Neuron (in vitro differentiated cells): Measurements from ENCODE around the gene NLRC3.

Experiments used
- H2AFZ ChIP-seq: one replicate; pipeline ENCODE4 v1.6.1; 2013; ENCODE audit warnings: low read depth, mild to moderate bottlenecking, inconsistent platforms, low read length, moderate library complexity
- H3K27me3 ChIP-seq: one replicate; pipeline ENCODE4 v1.6.1; 2013; ENCODE audit warnings: low read length; ENCODE audit not compliant: insufficient read depth
- H3K36me3 ChIP-seq: one replicate; pipeline ENCODE4 v1.6.1; 2013; ENCODE audit warnings: low read length; ENCODE audit not compliant: insufficient read depth
- H3K4me1 ChIP-seq: one replicate; pipeline ENCODE4 v1.6.1; 2013; ENCODE audit warnings: low read length; ENCODE audit not compliant: insufficient read depth
- H3K4me3 ChIP-seq: 2 replicates; pipeline ENCODE4 v1.5.1; 2013; ENCODE audit warnings: mild to moderate bottlenecking, low read length, moderate library complexity
- H3K9me3 ChIP-seq: one replicate; pipeline ENCODE4 v1.6.1; 2013; ENCODE audit warnings: low read length

NLRC3 gene

GRCh38 chr16:3520413-3520812 lies 56.8 kb downstream of the NLRC3 start:
- peaks cover 72% of the 10 kb centered on the region for H3K36me3 ChIP-seq
- H3K27me3 ChIP-seq = no peaks in the 10 kb centered on the region
- H3K4me3 ChIP-seq = no peak overlapping the region

GRCh38 chr16:3519581-3519980 lies 57.6 kb downstream of the NLRC3 start:
- Histone ChIP-seq H3K9me3 (no peaks in the 10 kb centered on the region), H3K4me1 (no peaks in the 10 kb centered on the region), H3K27me3 (no peaks in the 10 kb centered on the region), H2AFZ (no peak overlapping the region), H3K4me3 (no peak overlapping the region), H3K36me3 (peaks cover 72% of the 10 kb centered on the region)

More at GRCh38 chr16:3520413-3520812, 56.8 kb downstream of the NLRC3 start:
- Histone ChIP-seq H3K9me3 (no peaks in the 10 kb centered on the region), H2AFZ (no peak overlapping the region), H3K4me1 (no peaks in the 10 kb centered on the region)

GRCh38 chr16:3518986-3519348 lies 58.2 kb downstream of the NLRC3 start:
- Histone ChIP-seq H3K4me1 (no peaks in the 10 kb centered on the region), H2AFZ (no peak overlapping the region), H3K4me3 (no peak overlapping the region), H3K9me3 (no peaks in the 10 kb centered on the region), H3K27me3 (no peaks in the 10 kb centered on the region), H3K36me3 (peaks cover 75% of the 10 kb centered on the region)

- H3K4me1 ChIP-seq = no peaks in the 10 kb centered on the region
- no peak overlapping the region for H3K4me3 ChIP-seq
- H3K9me3 ChIP-seq = no peaks in the 10 kb centered on the region
- H2AFZ ChIP-seq = no peak overlapping the region
- peaks cover 75% of the 10 kb centered on the region for H3K36me3 ChIP-seq
- no peaks in the 10 kb centered on the region for H3K27me3 ChIP-seq
Observed at GRCh38 chr16:3518292-3518985, 58.8 kb downstream of the NLRC3 start.

- peaks cover 83% of the 10 kb centered on the region for H3K36me3 ChIP-seq
Observed at GRCh38 chr16:3515897-3516296, 61.3 kb downstream of the NLRC3 start.

GRCh38 chr16:3514621-3515020 lies 62.6 kb downstream of the NLRC3 start:
- H3K4me1 ChIP-seq = no peaks in the 10 kb centered on the region
- H3K9me3 ChIP-seq = no peaks in the 10 kb centered on the region
- no peak overlapping the region for H2AFZ ChIP-seq
- no peak overlapping the region for H3K4me3 ChIP-seq
- H3K36me3 ChIP-seq = peaks cover 82% of the 10 kb centered on the region
- no peaks in the 10 kb centered on the region for H3K27me3 ChIP-seq

More at GRCh38 chr16:3515897-3516296, 61.3 kb downstream of the NLRC3 start:
- no peak overlapping the region for H3K4me3 ChIP-seq
- H3K9me3 ChIP-seq = no peaks in the 10 kb centered on the region
- H2AFZ ChIP-seq = no peak overlapping the region
- H3K27me3 ChIP-seq = no peaks in the 10 kb centered on the region
- H3K4me1 ChIP-seq = no peaks in the 10 kb centered on the region

GRCh38 chr16:3513892-3514583 lies 63.2 kb downstream of the NLRC3 start:
- Histone ChIP-seq H3K4me1 (no peaks in the 10 kb centered on the region), H2AFZ (no peak overlapping the region), H3K36me3 (peaks cover 82% of the 10 kb centered on the region), H3K27me3 (no peaks in the 10 kb centered on the region), H3K9me3 (no peaks in the 10 kb centered on the region), H3K4me3 (no peak overlapping the region)

- Histone ChIP-seq H3K9me3 (no peaks in the 10 kb centered on the region), H3K4me3 (no peak overlapping the region), H3K4me1 (no peaks in the 10 kb centered on the region), H3K27me3 (no peaks in the 10 kb centered on the region), H2AFZ (no peak overlapping the region), H3K36me3 (peaks cover 78% of the 10 kb centered on the region)
Observed at GRCh38 chr16:3511286-3512180, 65.7 kb downstream of the NLRC3 start.

- peaks cover 75% of the 10 kb centered on the region for H3K36me3 ChIP-seq
- no peaks in the 10 kb centered on the region for H3K27me3 ChIP-seq
- no peaks in the 10 kb centered on the region for H3K9me3 ChIP-seq
- H3K4me1 ChIP-seq = no peaks in the 10 kb centered on the region
- H2AFZ ChIP-seq = no peak overlapping the region
- H3K4me3 ChIP-seq = no peak overlapping the region
Observed at GRCh38 chr16:3510416-3510815, 66.8 kb downstream of the NLRC3 start.

GRCh38 chr16:3509470-3509928 lies 67.7 kb downstream of the NLRC3 start:
- Histone ChIP-seq H3K36me3 (peaks cover 71% of the 10 kb centered on the region), H3K4me1 (no peaks in the 10 kb centered on the region), H3K9me3 (no peaks in the 10 kb centered on the region), H3K27me3 (no peaks in the 10 kb centered on the region), H3K4me3 (no peak overlapping the region), H2AFZ (no peak overlapping the region)

- Histone ChIP-seq H3K9me3 (no peaks in the 10 kb centered on the region), H3K4me1 (no peaks in the 10 kb centered on the region), H3K27me3 (no peaks in the 10 kb centered on the region), H3K4me3 (no peak overlapping the region), H2AFZ (no peak overlapping the region), H3K36me3 (peaks cover 66% of the 10 kb centered on the region)
Observed at GRCh38 chr16:3508736-3509135, 68.5 kb downstream of the NLRC3 start.

GRCh38 chr16:3503523-3503922 lies 73.7 kb downstream of the NLRC3 start:
- no peaks in the 10 kb centered on the region for H3K9me3 ChIP-seq
- no peak overlapping the region for H2AFZ ChIP-seq
- H3K4me1 ChIP-seq = peaks cover 6% of the 10 kb centered on the region
- no peaks in the 10 kb centered on the region for H3K27me3 ChIP-seq
- peaks cover 28% of the 10 kb centered on the region for H3K36me3 ChIP-seq
- H3K4me3 ChIP-seq = no peak overlapping the region
